NT2/D1 (cell line): ENCODE data around the gene TSNAXIP1.
A peak's percentile ranks its signal among the peaks of the same experiment; 100 is the strongest.

Experiments used
- DNase-seq: peaks from one replicate; pipeline ENCODE4 v3.0.0-alpha.2; 2011; ENCODE audit warnings: low read depth, low spot score
- H3K27me3 ChIP-seq: 2 replicates; pipeline ENCODE4 v1.6.0; 2011; ENCODE audit warnings: mild to moderate bottlenecking; ENCODE audit not compliant: insufficient read length, insufficient read depth
- H3K36me3 ChIP-seq: 2 replicates; pipeline ENCODE4 v1.6.1; 2011; ENCODE audit warnings: mild to moderate bottlenecking, low read length, mixed read lengths; ENCODE audit not compliant: insufficient read depth, insufficient read length
- H3K4me1 ChIP-seq: 2 replicates; pipeline ENCODE4 v1.5.1; 2011; ENCODE audit not compliant: insufficient read depth, insufficient read length
- H3K4me3 ChIP-seq: 2 replicates; pipeline ENCODE4 v1.5.1; 2011; ENCODE audit warnings: low read depth; ENCODE audit not compliant: insufficient read length
- H3K9ac ChIP-seq: 2 replicates; pipeline ENCODE4 v1.6.0; 2011; ENCODE audit warnings: low read depth; ENCODE audit not compliant: insufficient read length
- H3K9me3 ChIP-seq: 2 replicates; pipeline ENCODE4 v1.5.1; 2011; ENCODE audit warnings: mild to moderate bottlenecking, low read length; ENCODE audit not compliant: insufficient read depth
- SUZ12 ChIP-seq: IDR thresholded peaks from 2 replicates; pipeline ENCODE4 v1.6.1; 2011; ENCODE audit not compliant: insufficient read length, insufficient read depth; ENCODE audit errors: extremely low read depth
- YY1 ChIP-seq: IDR thresholded peaks from 2 replicates; pipeline ENCODE4 v1.6.1; 2011; ENCODE audit not compliant: insufficient read length, insufficient read depth
- ZNF274 ChIP-seq: IDR thresholded peaks from 2 replicates; pipeline ENCODE4 v1.6.1; 2011; ENCODE audit warnings: mild to moderate bottlenecking, low read depth, low read length

TSNAXIP1 gene, protein sequence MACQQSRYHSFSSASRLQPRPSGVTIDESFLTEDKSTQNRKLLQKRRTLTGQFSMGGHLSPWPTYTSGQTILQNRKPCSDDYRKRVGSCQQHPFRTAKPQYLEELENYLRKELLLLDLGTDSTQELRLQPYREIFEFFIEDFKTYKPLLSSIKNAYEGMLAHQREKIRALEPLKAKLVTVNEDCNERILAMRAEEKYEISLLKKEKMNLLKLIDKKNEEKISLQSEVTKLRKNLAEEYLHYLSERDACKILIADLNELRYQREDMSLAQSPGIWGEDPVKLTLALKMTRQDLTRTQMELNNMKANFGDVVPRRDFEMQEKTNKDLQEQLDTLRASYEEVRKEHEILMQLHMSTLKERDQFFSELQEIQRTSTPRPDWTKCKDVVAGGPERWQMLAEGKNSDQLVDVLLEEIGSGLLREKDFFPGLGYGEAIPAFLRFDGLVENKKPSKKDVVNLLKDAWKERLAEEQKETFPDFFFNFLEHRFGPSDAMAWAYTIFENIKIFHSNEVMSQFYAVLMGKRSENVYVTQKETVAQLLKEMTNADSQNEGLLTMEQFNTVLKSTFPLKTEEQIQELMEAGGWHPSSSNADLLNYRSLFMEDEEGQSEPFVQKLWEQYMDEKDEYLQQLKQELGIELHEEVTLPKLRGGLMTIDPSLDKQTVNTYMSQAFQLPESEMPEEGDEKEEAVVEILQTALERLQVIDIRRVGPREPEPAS

DNA sequence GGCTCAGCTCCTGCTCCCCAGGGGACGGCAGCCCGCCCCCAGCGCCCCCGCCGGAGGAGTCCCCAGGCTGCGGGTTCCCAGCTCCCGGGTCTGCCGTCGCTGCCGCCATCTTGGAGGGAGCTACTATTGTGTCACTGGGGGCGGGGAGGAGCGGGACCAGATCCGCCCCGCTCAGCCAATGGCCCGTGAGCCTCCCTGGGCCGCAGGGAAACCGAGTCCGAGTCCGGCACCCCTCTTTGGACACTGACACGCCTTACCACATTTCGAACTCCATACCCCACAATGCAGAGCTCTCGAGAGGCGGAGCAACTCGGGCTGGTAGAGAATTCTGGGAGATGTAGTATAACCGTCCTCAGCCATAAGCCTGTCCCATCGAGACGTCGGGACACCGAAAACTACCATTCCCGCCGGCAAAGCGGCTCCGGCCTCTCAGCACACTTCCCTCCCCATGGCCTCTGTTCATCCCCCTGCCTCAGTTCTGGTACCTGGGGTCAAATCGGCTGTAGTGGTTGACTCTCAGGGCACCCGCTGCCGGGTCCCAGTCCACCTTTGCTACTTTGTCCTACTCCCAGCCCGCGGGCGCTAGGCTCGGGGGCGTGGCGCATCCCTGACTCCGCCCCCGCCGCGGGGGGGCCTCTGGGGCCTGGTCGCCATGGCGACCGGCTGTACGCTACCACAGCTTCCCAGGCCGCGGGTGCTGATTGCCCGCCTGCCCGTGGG, at the start of gene TSNAXIP1, which contains the start of gene RANBP10:
Gene TSNAXIP1 (plus strand): TSS at position 462 of the 720 bp plus-strand sequence. CDS start 261 bp downstream, outside the sequence.
Gene RANBP10 (minus strand): TSS at position 133 of the 720 bp plus-strand sequence. CDS start 24 bp downstream, at position 109.
- peaks cover 33% of the 10 kb centered on the region for H3K36me3 ChIP-seq
- TF ChIP-seq YY1 (peak; percentile 77), SUZ12 (no peak)
- H3K27me3 ChIP-seq = no peaks in the 10 kb centered on the region

DNA sequence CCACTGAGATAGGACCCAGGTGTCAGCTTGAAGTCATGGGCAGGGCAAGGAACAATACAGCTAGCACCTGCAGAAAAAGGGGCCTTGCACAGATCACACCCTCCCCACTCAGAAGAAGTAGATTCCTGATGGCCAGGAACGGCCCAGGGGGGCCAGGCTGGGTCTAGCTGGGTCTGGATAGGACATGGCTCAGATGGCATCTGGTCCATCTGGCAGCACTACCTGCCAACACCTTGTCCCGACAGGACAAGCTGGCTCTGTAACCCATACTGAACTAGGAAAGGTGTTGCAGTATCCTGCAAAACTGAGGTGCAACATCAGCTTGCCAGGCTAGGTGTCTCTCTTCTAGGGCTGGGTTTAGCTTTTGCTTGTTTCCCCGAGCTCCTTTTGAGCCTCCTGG, 48.7 kb upstream of the TSNAXIP1 start:
- no peak for TF ChIP-seq SUZ12
- no peak for TF ChIP-seq YY1
- TF ChIP-seq ZNF274 = no peak
- H3K36me3 ChIP-seq = peaks cover 40% of the 10 kb centered on the region
- no peak overlapping the region for H3K9ac ChIP-seq
- no peak overlapping the region for H3K4me3 ChIP-seq
- no peak for DNase-seq
- H3K4me1 ChIP-seq = peaks cover 2% of the 10 kb centered on the region
- no peaks in the 10 kb centered on the region for H3K9me3 ChIP-seq
- H3K27me3 ChIP-seq = no peaks in the 10 kb centered on the region

More for the DNA sequence above, at the start of gene TSNAXIP1, which contains the start of gene RANBP10:
- peak; percentile 98 for DNase-seq
- Histone ChIP-seq H3K4me1 (peaks cover 7% of the 10 kb centered on the region), H3K9ac (peak within 1 kb of the TSS; percentile 92), H3K9me3 (no peaks in the 10 kb centered on the region), H3K4me3 (peak within 1 kb of the TSS; percentile 93)

GRCh38 chr16:67758966-67759365, 47.7 kb upstream of the TSNAXIP1 start:
- no peak overlapping the region for H3K9ac ChIP-seq
- no peak for DNase-seq

GRCh38 chr16:67760206-67760955, 46.3 kb upstream of the TSNAXIP1 start:
- Histone ChIP-seq H3K36me3 (peaks cover 44% of the 10 kb centered on the region), H3K4me3 (no peak overlapping the region), H3K9ac (no peak overlapping the region), H3K4me1 (peaks cover 2% of the 10 kb centered on the region), H3K27me3 (no peaks in the 10 kb centered on the region), H3K9me3 (no peaks in the 10 kb centered on the region)
- TF ChIP-seq ZNF274 (no peak), SUZ12 (no peak), YY1 (no peak)
- DNase-seq = no peak

More at GRCh38 chr16:67758966-67759365, 47.7 kb upstream of the TSNAXIP1 start:
- Histone ChIP-seq H3K27me3 (no peaks in the 10 kb centered on the region), H3K36me3 (peaks cover 46% of the 10 kb centered on the region), H3K4me1 (peaks cover 2% of the 10 kb centered on the region), H3K9me3 (no peaks in the 10 kb centered on the region), H3K4me3 (no peak overlapping the region)
- TF ChIP-seq YY1 (no peak), ZNF274 (no peak), SUZ12 (no peak)

- DNase-seq = no peak
- Histone ChIP-seq H3K27me3 (no peaks in the 10 kb centered on the region), H3K36me3 (peaks cover 41% of the 10 kb centered on the region), H3K9me3 (no peaks in the 10 kb centered on the region), H3K9ac (no peak overlapping the region), H3K4me1 (peaks cover 2% of the 10 kb centered on the region), H3K4me3 (no peak overlapping the region)
- TF ChIP-seq SUZ12 (no peak), ZNF274 (no peak), YY1 (no peak)
These were observed 45.8 kb upstream of the TSNAXIP1 start for GRCh38 chr16:67760956-67761230.

DNA sequence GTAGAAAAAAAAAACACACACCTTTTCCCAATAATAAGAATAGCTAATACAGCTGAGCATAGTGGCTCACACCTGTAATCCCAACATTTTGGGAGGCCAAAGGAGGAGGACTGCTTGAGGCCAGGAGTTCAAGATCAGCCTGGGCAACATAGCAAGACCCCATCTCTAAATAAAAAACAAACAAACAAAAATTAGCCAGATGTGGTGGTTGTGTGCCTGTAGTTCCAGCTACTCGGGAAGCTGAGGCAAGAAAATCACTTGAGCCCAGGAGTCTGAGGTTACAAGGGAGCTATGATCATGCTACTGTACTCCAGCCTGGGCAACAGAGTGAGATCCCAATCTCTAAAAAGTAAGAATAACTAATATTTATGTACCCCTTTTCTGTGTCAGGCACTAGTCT, 44.8 kb upstream of the TSNAXIP1 start:
- Histone ChIP-seq H3K27me3 (no peaks in the 10 kb centered on the region), H3K4me3 (no peak overlapping the region), H3K9me3 (no peaks in the 10 kb centered on the region), H3K9ac (no peak overlapping the region), H3K36me3 (peaks cover 41% of the 10 kb centered on the region), H3K4me1 (peaks cover 2% of the 10 kb centered on the region)
- TF ChIP-seq ZNF274 (no peak), SUZ12 (no peak), YY1 (no peak)
- no peak for DNase-seq

GRCh38 chr16:67762385-67762784, 44.3 kb upstream of the TSNAXIP1 start:
- H3K27me3 ChIP-seq = no peaks in the 10 kb centered on the region
- H3K4me1 ChIP-seq = no peaks in the 10 kb centered on the region
- H3K36me3 ChIP-seq = peaks cover 40% of the 10 kb centered on the region
- no peak overlapping the region for H3K4me3 ChIP-seq
- DNase-seq = no peak
- no peak for TF ChIP-seq ZNF274
- TF ChIP-seq SUZ12 = no peak
- no peak for TF ChIP-seq YY1
- H3K9me3 ChIP-seq = no peaks in the 10 kb centered on the region
- no peak overlapping the region for H3K9ac ChIP-seq
